HG02938 (cell line): ENCODE data around the gene SDK2.

Source experiments
- ATAC-seq: cut with Tn5 transposase; IDR thresholded peaks from one replicate; pipeline ENCODE4 v1.9.1; 2021; ENCODE audit warnings: mild to moderate bottlenecking, moderate library complexity; ENCODE audit not compliant: unreplicated experiment

The SDK2 gene

DNA sequence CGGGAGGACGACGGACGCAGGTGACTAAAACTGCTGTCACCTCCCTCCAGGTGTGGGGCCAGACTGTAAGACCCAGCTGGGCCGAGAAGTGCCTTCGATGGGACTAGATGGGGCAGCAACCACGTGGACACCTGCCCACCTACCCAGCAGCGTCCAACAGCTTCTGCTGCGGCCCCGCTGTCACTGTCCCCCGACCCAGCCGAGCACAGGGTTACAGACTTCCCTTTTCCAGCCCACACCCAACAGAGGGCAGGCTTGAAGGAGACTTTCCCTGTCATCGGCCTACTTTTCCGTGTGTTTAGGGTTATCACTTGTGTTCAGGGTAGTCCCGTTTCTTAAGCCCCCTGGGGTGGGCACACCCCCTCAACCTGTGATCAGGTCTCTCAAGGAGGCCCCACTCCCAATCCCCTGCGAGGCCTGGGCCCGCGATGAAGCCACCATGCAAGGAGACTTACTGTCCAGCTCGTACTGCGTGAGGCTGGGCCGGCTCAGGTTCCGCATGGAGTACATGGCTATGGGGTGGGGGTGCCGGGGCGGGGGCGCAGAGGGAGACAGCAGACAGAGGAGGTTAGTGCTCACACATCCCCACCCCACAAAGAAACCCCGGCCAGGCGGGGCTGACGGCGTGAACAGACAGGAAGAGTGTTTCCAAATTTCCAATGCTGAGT is 263.7 kb downstream of the SDK2 start:
- ATAC-seq = no peak

GRCh38 chr17:73379826-73380225 is 264.4 kb downstream of the SDK2 start:
- ATAC-seq = no peak

DNA sequence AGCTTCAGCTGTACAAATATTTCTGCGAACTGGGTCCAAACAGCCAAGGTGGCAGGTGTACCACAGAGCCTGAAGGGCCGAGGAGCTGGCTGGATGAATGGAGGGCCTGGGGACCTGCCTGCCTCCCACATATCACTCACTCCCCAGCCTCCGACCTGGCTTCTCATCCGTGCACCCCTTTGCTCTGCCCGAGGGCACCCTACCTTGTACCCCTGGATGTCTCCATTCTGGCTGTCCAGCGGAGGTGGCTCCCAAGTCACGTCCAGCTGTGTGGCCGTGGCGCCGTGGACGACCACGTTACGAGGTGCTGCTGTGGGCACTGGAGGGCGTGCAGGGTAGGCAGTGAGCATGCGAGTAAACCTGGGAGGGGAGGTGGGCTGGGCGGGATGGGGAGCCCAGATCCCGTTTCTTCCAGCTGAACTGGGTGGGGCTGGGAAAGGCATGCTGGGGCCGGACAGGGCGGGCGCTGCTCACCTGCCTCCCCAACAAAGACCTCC is 265.2 kb downstream of the SDK2 start:
- no peak for ATAC-seq

GRCh38 chr17:73376636-73377035 is 267.6 kb downstream of the SDK2 start:
- ATAC-seq = no peak

- ATAC-seq = no peak
These were observed 268.1 kb downstream of the SDK2 start for GRCh38 chr17:73376152-73376551.

GRCh38 chr17:73371836-73372235 is 272.4 kb downstream of the SDK2 start:
- no peak for ATAC-seq

DNA sequence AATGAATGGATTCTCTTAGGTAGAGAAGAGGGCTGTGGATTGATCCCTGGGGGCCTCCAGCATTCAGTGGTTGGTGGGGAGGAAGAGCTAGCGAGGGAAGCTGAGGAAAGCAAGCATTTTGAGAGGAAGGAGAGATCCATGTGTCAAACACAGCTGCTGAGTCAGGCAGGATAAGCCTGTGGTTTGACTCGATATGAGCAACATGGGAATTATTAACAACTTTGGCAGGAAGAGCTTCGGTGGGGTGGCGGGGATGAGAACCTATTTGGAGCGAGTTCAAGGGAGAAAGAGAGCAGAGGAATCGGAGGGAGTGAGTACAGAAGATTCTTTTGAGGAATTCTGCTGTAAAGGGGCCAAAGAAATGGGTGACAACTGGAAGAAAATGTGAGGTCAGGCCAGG is 273.0 kb downstream of the SDK2 start:
- ATAC-seq = no peak

- ATAC-seq = peak; percentile 83
These were observed 274.3 kb downstream of the SDK2 start for GRCh38 chr17:73369817-73370490.

GRCh38 chr17:73369111-73369521 is 275.1 kb downstream of the SDK2 start:
- no peak for ATAC-seq

DNA sequence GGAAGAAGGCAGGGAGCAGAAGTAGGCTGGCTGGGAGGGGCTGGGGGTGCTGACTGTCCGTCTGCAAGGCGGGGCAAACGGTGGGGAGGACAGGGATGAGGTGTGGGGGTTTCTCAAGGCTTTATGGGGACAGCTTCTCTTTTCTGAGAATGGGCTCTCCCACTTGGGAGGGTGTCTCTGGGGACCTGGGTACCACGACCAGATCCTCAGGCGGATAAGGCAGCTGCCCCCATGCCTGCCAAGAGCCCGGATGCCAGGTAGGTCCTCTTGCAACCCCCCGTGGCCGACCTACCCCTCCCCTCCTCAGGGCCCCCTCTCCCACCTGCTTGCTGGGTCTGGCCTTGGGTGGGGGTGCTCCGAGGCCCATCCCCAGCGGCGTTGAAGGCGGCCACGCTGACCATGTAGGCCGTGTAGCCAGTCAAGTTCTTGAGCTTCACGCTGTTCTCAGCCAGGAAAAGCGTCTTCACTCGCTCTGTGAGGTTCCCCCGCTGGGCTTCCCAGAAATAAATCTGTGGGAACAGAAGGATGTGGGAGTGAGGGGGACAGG is 276.1 kb downstream of the SDK2 start:
- ATAC-seq = no peak

GRCh38 chr17:73365906-73366623 is 278.2 kb downstream of the SDK2 start:
- ATAC-seq = no peak

- ATAC-seq = no peak
These were observed 278.9 kb downstream of the SDK2 start for GRCh38 chr17:73365301-73365874.

DNA sequence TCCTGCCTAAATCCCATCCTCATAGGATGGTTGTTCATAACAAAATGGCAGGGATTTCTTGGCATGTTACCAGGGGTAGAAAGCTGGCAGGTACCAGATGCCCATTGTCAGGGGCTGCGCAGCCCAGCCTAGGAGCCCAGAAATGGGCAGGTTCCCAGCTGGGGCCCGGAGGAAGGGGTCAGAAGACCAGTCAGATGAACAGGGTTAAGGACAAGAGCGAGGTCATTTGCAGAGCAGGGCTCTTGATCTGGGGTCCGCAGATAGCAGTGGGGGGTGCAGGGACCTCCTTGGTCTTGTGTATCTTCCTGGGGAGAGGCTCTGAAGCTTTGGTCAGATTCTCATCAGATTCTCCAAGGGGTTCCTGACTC is 280.1 kb downstream of the SDK2 start:
- ATAC-seq = no peak

DNA sequence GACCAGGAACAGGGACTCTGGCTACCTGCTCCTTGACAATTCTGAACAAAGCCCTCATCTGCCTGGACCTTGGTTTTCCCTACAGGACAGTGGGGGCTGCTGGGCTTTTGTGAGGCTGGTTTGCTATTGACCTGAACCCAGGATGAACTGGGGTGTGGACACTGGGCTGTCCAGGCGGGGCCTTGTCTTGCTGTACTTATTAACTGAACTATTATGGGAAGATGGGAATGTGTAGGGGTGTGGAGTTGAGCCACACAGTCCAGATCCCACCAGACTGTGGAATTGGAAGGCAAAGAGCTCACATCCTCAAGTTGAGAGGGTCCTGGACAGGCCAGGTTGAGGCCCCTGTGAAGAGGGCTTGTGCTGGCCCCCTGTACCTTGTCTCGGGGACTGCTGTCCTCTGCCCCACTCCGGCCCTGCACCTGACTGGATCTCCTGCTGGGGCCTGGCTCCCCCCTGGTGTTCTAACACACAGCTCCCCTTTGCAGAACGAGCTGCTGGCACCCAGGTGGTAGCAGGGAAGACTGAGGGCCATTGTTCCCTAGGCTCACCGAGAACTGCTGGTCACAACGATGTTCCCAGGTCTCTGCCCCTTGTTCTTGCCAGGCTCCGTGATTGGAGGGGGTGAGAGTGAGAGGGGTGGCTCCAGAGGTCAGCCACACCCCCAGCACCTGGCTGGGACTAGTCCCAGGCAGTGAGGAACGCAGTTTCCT is 280.6 kb downstream of the SDK2 start:
- no peak for ATAC-seq

DNA sequence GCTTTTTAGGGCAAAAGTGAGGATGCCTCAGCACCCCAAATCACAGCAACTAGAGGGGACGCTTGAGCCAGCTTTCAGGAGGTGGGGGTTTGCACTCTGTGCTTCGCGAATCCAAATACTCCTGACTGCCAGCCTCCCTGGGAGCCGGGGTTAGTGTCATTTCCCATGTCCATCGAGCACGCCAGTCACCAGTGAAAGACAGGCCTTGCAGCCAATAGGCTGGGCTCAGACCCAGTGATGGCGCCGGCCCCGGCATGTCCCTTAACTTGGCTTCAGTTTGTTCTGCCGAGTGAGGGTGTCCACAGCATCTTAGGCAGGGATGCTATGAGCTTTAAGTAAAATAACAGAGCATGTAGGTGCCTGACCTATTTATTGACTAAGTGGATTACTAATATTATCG is 281.5 kb downstream of the SDK2 start:
- ATAC-seq = no peak

- ATAC-seq = no peak
These were observed 283.1 kb downstream of the SDK2 start for GRCh38 chr17:73360961-73361761.

DNA sequence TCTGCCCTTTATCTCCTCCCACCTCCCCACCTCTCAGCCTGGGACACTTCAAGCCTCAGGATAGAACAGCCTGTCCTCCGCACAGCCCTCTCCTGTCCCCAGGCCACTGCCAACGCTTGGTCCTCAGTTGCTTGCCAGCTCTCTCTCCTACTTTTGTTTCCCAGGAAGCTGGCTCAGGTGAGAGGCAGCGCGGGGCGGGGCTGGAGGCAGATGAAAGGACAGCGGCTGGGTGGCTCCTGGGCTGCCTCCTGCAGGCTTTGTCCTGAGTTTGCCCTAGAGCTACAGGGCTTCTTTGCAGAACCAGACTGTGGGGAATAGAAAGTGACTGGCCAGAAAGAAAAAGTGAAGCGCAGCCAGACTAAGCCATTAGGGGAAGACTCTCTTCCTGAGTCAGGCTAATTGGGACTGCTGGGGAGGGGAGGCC is 284.2 kb downstream of the SDK2 start:
- ATAC-seq = no peak

GRCh38 chr17:73359352-73359751 is 284.9 kb downstream of the SDK2 start:
- no peak for ATAC-seq

DNA sequence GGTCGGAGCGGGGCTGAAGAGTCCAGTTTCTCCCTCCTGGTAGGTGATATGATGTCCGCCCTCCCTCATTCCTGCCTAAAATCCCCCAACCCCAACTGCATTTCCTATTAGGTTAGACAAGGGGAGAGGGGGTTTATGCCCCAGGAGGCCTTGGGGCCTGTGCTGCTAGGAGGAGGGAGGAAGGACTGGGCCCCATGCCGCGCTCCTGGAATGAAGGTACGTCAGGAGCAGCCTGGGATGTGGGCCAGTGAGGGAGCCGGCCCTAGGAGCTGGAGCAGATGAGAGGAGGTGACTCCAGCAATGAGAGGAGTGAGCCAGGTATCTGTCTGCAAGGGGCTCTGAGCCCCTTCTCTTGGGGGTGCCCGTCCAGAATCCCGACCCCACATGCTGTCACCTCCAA is 285.6 kb downstream of the SDK2 start:
- ATAC-seq = no peak

DNA sequence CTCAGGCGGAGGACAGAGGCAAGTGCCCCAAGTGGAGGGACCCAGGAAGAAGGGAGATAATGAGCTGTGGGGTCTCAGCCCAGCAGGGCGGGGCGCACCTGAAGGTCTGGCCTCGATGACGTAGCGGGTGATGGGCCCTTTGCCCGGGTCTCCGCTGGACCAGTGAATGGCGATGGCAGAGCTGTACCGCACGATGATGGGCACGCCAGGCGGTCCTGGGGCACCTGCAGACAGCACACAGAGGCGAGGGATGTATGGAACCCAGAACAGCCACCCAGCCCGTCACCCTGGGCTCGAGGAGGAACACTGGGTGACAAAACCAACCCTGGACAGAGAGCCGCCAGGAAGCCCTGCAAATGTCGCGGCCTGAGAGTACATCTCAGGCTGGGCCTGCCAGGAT is 286.3 kb downstream of the SDK2 start:
- ATAC-seq = no peak
